Fibroblast of skin of right biceps (primary cell): ENCODE measurements around the gene MEG3.

Source experiments
- DNase-seq: peaks from one replicate; pipeline ENCODE4 v3.0.0-alpha.2; 2013

Gene MEG3

DNA sequence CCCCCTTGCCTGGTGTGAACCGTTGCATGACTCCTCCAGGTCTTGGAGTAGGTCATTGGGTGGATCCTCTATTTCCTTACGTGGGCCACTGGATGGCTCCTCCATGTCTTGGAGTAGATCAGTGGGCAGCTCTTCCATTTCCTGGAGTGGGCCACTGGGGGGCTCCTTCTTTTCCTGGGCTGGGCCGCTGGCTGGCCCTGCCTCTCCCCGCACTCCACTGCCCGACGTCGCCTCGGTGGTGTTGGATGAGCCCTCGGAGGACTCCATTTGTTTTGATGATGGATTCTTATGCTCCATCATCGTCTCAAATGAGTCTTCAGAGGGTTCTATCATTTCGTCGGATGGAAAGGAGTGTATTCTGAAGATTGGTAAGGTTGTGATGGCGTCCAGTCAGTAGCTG lies 58.5 kb downstream of the MEG3 start:
- DNase-seq = no peak

DNA sequence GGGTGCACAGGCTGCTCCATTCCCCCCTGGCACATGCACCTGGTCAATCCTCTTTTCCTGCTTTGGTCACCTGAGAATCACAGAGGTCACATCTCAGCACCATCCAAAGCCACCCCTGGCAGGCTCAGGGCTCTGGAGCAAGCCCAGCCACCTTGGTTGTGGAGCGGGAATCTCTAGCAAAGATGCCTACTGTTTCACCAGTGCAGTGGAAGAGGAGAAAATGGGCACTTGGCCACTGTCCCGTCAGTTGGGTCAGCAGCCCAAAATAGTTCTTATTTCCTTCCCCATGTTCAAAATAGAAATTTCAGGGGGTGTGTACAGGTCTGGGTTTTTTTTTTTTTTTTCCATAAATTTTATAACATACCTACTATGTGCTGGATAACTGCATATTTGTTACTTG lies 59.3 kb downstream of the MEG3 start:
- no peak for DNase-seq

DNA sequence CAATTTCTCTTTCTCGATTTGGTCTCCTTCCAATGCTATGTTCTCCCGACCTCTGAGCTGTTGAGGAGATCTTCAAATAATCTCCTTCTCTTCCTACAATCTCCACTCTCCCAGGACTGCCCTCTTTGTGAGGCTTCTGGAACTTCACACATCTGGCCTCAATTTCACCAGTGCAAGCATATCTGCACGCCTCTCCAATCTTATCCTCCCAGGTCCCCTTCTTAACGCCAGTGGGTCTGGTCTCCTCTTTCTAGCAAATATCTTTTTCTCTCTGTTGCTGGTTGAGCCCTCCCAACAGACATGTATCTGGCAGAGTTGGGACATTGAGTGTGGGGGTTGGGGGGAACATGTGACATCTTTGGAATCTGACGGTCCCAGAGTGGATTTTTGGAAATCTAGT lies 59.7 kb downstream of the MEG3 start:
- no peak for DNase-seq

DNA sequence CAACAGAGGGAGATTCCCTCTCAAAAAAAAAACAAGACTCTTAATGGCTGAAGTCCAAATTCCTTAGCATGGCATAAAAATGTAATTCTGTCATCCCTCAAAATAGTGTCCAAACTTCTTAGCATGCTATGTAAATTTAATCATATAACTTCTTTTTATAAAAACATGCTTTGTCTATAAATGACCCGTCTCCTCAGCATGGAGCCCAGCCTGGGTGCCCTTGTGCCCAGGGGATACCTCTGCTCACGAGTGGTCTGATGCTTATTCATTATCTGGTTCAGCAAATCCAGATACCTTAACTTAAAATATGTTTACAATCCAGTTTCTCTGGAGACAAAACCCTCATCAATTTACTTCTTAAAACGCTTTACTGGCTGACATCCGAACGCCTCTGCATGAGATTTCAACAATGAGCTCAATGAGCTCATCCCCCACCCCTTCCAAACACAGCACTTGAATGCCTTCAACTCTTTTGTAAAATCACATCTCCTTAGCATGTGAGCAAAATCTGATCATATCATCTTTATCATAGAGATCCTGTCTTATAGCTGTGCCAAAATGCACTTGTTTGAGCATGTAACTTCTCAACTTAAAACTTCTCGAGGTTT lies 61.9 kb downstream of the MEG3 start:
- DNase-seq = no peak

DNA sequence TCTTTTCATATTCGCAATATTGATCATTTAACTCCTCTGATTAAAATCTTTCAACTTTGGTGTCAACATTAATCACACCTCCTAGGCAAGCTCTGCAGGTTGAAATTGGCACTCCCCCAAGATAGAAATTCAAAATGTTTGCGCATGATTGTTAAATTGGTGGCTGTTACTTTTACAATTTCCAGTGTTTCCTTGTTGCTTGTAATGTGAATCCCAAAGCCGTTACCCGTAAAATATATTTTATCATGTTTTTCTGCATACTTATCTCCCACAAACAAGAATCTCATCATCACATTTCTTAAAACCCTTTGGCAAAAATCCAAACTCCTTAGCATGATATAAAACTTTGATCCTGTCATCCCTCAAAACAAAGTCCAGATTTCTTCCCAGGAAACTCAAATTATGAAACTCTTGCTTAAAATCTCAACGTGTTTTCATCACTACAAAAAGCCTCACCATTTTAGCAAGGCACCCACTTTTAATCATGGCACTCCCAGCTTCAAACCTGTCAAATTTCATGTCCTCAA lies 62.9 kb downstream of the MEG3 start:
- DNase-seq = no peak

DNA sequence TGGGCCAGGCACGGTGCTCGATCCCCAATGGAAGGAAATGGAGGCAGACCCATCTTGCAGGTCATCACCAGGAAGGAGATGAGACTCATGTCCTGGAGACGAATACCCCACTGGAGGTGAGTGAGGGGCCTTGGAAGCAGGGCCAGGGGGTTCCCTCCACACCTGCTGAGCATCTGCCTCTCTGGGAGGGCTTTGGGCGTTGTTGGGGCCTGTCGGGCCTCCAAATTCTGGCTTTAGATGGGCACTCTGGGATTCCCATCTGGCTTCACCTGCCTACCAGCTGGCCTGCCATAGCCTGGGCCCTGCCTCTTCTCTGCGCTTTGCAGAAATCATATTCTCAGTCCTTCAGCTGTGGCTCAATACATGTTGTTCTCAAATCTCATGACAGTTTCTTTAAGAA lies 63.7 kb downstream of the MEG3 start:
- no peak for DNase-seq

DNA sequence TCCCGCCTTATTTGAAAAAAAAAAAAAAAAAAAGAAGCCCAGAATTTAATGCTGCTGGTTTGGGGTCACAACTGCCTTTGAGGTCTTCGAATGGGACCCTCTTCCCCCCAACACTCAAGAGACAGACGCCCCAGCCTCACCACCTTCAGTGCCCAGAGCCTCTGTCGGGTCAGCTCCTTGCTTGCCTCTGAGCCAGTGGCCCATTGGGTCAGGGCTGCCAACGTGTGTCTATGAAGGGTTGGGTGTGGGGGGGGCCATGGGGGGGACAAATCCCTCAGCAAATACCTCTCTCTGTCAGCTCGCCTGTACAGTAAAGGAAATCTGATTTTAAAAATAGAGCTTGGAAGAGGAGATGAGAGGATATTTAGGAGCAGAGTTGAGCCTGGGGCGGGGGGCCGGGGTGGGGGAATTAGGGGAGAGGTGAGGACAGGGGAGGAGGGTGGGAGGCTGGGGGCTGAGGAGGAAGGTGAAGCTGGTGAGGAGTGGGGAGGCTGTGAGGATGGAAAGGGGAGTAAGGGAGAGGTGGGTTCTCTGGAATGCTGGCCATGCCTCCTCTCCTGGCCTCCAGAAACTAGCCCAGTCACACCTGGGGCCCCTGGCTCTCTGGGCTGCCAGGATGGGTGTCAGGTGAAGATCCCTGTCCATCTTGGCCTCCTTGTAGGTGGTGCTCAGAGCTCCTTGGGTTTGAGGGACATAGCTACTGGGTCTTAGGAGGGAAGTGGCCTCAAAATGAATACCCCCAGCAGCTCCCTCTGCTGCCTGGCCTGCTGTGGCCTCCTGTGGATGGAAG lies 64.3 kb downstream of the MEG3 start:
- no peak for DNase-seq

DNA sequence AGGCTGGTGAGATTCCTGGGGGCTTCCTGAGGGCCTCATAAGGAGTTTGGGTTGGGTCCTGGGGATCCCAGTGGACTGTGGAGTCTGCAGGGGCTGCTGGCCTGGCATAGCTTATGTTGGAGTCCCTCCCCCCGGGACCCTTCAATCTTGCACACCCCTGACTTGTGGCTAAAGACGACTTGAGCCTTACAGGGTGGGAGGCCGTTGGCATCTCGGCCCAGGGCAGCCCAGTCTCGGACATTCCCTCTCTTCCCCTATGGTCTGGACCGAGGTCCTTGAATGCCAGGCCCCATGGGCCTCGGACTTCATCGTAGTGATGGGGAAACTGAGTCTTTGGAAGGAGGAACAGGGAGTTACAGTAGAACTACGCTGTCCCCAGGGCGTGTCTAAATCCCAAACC lies 65.1 kb downstream of the MEG3 start:
- no peak for DNase-seq

DNA sequence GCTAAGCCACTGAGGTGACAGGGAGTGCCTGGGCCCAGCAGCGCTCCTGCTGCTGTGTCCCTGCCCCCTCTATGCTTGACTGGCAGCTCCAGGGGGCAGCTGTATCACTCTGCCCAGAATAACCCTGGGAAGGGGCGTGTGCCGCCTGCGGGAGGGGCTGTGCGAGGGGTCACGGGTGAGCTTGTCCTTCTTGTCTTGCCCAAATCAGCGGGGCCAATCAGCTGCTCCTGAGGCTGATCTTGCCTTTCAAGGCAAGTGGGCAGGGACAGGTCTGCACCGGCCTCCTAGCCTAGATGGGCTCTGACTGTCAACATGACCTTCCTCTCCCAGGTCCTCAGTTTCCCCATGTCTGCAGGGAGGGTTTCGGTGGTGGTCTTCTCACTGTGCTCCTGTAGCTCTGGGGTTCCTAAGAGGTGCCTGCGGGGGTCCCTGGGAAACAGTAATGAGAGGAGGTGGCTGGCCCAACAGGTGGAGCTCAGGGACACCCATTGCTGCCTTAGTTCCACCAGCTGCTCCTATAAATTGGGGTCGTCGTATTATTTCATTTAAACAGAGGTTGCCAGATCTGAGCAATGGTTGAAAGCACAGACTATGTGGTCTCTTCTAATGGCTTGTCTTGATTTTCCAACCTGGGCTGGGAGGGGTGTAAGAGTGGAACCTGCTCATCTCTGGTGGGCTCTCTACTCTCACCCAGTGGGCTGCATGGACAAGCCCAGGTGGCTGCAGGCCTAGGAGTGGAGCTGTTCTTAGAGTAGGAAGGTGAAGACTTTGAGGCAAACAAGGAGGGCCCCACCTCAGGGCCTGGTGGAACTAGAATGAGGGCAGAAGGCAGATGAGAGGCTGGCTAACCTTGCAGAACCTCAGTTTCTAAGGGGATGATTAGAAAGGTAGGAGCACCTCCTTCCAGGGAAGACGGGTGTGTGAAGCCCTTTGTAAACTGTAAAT lies 65.9 kb downstream of the MEG3 start:
- no peak for DNase-seq

DNA sequence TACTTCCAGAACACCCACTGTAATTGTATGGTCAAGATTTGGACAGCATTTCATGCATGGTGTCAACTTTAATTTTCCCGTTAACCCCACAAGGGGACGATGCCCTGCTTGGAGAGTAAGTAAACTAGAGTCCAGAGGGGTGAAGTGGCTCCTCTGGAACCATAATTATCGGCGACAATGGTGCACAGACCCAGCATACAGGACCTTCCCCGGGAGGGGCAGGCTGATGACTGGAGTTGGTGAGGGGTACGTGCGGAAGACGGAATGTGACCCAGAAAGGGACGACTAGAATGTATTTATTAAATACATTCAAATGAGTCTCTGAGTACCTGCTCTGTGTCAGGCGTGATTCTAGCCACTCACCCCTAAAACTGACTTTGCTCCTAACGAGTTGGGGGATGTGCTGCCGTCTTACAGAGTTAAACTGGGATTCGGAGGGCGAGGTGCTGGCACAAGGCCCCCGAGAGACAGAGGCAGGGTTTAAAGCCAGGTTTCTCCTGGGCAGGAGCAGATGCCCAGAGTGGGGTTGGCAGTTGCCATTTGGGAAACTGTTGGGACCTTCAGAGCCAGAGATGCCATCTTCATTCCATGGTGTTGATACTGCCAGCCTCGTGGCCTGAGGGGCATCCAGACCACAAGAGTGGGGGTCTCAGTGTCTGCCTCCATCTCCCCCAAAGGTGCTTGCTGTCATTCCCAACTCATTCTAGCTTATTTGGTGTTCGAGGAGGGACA lies 66.7 kb downstream of the MEG3 start:
- no peak for DNase-seq

DNA sequence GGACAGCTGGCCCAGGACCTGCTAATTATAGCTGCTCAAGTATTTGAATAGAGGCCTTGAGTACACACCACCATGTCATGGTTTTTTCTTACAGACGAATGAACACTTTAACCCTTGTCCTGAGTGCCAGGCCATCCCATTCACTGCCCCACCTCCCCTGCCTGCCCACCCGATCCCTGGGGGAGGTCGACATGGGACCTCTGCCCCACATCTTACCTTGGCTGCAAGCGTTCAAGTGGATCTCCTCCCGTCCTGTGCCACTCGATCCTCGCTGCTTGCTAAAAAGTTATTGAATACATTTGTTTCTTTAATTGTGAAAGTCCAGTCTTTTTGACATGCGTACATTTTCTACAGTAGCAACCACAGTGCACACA lies 67.3 kb downstream of the MEG3 start:
- DNase-seq = no peak

DNA sequence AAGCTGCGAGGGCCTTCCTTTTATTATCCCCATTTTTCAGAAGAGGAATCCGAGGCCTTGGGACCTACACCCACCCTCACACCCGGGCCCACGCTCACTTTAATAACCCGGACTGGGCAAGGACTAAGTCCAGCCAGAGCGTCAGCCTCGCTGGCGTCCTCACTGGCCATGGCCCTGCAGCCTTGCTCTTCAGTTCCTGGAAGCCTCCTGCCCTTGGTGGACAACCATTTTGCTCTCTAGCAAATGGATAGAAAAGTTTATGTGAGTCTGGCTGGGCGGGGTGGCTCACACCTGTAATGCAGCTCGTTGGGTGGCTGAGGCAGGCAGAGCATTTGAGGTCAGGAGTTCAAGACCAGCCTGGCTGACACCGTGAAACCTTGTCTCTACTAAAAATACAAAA lies 67.8 kb downstream of the MEG3 start:
- no peak for DNase-seq

DNA sequence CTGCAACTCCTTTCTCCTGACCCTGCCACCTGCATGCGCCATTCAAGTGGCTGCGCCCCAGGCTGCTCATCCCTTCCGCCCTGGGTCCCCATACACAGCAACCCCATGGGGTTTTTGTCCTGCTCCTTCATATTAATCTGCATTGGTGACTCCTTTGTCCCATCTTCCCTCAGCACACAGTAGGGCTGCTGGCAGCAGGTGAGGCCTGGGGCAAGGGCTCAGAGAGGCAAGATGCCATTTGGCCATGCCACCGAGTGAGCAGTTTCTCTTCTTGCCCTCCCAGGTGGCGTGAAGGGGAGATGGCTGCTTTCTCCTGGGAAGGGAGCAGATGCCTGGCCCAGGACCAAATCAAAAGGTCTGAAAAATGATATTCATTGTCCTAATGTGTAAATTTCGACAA lies 68.5 kb downstream of the MEG3 start:
- no peak for DNase-seq

DNA sequence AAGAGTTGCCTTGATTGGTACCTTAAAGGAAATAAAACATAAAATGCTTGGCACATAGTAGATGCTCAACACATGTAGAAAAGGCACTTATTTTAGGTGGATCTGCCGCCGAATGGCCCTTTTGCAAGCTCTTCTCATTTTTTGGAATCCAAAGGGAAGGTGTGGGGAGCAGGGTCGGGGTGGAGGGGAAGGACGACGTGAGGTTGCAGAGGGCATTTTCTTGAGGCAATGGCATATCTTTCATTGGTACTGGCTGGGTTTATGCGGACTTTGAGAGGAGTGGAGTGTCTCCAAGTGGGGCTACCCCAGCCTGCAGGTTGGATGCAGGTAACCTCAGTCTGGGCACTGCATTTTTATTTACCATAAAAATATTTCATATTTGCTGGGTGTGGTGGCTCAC lies 69.5 kb downstream of the MEG3 start:
- DNase-seq = no peak

DNA sequence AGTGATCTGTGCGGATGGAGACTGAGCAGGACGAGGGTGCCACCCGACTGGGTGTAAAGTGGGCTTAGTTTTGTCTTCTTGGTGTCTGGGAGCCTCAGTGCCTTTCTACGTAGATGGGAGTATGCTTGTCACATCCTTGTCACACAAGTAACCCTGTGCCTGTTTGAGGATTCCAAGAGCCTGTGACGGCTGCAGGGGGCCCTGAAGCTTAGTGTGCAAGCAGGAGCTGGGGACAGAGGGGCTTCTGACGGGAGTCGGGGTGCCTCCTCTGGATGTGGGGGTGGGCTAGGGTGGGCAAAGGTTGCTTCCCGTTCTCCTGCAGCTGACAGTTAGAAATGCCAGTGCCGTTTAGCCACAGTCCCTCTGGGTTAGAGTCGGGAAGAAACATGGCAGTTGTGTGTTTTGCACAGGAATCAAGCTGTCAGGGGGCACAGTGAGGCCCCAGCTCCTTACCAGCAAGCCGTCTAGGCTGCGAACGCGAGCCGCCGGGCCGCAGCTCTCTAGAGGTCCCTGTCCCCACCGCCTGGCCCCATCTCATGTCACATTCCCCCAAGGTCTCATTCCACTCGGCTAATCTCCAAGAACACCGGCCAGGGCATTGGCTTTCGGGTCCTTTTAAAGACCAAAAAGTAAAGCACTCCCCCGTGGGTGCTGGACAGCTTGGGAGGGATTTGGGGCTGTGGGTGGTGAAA lies 70.6 kb downstream of the MEG3 start:
- no peak for DNase-seq

DNA sequence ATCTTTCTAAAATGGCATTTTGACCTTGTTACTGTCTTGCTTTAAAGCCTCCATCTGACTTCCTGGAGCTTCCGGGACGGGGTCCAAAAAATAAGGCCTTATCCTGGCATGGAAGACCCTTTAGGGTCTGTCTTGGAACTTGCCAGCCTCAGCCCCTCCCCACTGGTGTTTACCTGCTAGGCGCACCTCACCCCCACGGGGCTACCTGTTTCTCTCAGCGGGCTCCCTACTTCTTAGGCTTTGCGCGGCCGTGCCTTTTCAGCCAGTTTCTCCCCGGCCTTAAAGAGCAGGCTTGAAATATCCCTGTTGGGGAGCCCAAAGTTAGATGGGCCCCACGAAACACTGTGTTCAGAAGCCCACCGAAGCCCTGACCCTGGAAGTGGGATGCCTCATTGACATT lies 72.5 kb downstream of the MEG3 start:
- no peak for DNase-seq

DNA sequence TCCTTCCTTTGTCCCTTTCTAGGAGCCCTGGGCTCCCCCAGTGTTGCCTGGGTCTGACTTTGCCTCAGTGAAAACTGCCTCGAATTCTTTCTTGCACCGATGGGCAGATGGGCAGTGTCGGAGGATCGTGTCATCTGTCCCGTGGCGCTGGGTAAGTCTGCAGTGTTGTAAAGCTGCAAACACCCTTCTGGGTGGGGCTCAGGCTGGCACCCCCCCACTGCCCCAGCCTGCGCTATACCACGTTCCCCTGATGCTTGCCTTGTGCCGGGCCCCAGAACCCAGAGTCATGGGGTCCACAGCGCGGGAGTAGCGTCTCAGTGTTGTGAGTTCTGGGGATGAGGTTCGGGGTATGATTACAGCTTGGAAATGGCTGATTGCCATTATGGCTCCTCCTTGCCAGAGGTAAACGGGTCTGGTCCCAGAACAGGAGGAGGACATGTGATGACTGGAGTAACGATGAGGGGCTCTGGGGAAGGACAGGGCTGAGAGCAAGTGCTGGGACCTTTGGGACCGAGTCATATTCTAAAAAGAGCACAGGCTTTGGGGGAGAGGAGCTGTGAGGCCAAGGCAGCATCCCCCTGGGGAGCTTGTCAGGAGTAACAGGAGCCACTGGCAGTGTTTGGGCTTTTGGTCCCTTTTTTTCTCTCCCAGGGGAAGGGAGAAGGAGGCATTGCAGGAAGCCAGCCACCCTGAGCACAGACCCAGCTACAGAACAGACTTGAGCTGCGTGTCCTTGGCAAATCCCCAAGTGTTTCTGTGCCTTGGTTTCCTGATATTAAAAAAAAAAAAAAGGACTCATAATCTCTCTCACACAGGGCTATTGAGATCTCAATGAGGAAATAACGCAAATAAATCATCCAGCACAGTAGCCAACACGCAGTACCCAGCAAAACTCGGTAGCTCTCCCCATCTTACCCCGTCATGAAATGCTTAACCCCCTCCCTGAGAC lies 73.3 kb downstream of the MEG3 start:
- no peak for DNase-seq

DNA sequence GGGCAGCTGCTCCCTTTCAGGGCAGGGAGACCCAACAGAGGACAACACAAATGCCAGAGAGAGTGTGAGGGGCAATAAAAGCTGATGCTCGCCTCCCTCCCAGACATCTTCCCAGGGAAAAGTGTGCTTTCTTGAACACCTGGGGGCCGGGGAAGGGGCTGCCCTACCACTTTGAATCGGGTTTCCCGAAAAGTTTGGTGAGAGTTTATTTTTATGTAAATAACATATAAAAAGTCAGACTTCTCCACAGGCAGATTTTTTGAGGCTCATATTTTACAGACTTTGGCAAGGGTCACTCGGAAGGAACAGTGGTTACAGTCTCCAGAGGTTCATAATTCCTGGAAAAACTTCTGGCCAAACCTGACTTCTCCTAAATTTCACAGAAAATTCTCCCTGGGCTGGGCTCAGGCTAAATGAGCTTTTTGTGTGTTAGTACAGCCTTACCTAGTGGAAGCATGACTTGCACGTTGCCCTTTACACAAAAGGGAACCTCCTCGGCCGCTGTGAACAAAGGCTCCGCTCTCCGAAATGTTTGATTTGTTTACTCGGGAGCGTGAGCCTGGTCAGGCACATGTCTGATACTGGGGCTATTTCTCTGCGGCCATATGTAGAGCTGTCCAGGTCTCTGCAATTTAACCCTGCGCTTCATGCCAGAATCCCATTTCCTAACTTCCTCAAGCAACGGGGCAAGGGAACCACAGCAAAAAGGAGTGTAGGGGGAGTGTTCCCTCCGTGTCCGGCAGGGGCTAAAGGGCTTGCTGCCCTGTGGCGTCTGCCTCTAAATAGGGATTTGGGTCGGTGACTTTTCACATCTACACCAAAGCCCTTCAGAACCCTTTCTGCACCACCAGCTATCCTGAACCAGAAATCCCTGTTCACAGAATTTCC lies 74.2 kb downstream of the MEG3 start:
- no peak for DNase-seq

DNA sequence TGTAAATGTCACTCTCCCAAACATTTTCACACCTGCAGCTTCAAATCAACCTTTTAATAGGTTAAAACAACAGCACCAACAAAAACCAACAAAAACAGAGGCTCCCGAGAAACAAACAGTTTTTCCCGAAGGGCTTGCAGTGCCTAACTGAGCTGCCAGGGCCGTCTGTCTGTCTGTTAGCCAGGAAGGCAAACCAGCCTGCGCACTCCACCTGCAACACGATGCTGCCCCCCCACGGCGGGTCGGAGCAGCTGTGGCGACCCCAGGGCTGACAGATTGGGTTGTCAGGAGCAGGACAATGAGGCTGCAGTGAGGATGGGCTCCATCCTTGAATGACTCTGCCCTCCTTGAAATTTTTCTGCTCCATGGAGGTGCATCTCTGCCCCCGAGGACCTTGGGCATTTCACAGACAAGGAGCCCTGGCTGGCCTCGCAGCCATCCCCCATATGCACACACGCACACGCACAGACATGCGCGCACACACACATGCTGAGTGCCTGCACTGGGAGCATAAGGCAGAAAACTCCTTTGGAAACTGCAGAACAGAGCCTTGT lies 75.0 kb downstream of the MEG3 start:
- DNase-seq = no peak
